GM21423 (cell line): ENCODE measurements around the gene FOXN4.

Experiments
- ATAC-seq: cut with Tn5 transposase; IDR thresholded peaks from one replicate; pipeline ENCODE4 v1.9.1; 2021; ENCODE audit warnings: mild to moderate bottlenecking, moderate library complexity; ENCODE audit not compliant: unreplicated experiment

Gene FOXN4

GRCh38 chr12:109307051-109307450 lies 2.0 kb downstream of the FOXN4 start:
- no peak for ATAC-seq

- no peak for ATAC-seq
These were observed 3.5 kb downstream of the FOXN4 start for GRCh38 chr12:109305547-109305946.

- ATAC-seq: no peak
These were observed 4.6 kb downstream of the FOXN4 start for GRCh38 chr12:109304485-109304884.

GRCh38 chr12:109302770-109303169 lies 6.3 kb downstream of the FOXN4 start:
- no peak for ATAC-seq

- ATAC-seq: no peak
These were observed 6.7 kb downstream of the FOXN4 start for GRCh38 chr12:109302358-109302757.

GRCh38 chr12:109301643-109302168 lies 7.4 kb downstream of the FOXN4 start:
- ATAC-seq: no peak

GRCh38 chr12:109299849-109300248 lies 9.2 kb downstream of the FOXN4 start:
- ATAC-seq: no peak

- ATAC-seq: no peak
These were observed 12.7 kb downstream of the FOXN4 start for GRCh38 chr12:109296431-109296830.

GRCh38 chr12:109295764-109296425 lies 13.2 kb downstream of the FOXN4 start:
- no peak for ATAC-seq

GRCh38 chr12:109294286-109294796 lies 14.7 kb downstream of the FOXN4 start:
- ATAC-seq: no peak

- ATAC-seq: no peak
These were observed 16.0 kb downstream of the FOXN4 start for GRCh38 chr12:109293106-109293505.

- no peak for ATAC-seq
These were observed 16.8 kb downstream of the FOXN4 start for GRCh38 chr12:109292342-109292711.

- ATAC-seq: no peak
These were observed 17.4 kb downstream of the FOXN4 start for GRCh38 chr12:109291521-109292341.

- ATAC-seq: no peak
These were observed 18.0 kb downstream of the FOXN4 start for GRCh38 chr12:109291117-109291516.

- ATAC-seq: no peak
These were observed 19.0 kb downstream of the FOXN4 start for GRCh38 chr12:109290061-109290460.

GRCh38 chr12:109289551-109289950 lies 19.5 kb downstream of the FOXN4 start:
- no peak for ATAC-seq

- no peak for ATAC-seq
These were observed 20.1 kb downstream of the FOXN4 start for GRCh38 chr12:109289004-109289403.

- no peak for ATAC-seq
These were observed 20.5 kb downstream of the FOXN4 start for GRCh38 chr12:109288571-109288970.

- no peak for ATAC-seq
These were observed 21.1 kb downstream of the FOXN4 start for GRCh38 chr12:109287811-109288469.

GRCh38 chr12:109287181-109287580 lies 21.9 kb downstream of the FOXN4 start:
- ATAC-seq: no peak

GRCh38 chr12:109286652-109287051 lies 22.4 kb downstream of the FOXN4 start:
- ATAC-seq: no peak
